H9 (cell line): Measurements from ENCODE around the gene MRPL46. TPM values are rescaled to one million over a fixed set of nuclear protein-coding genes. Genes with fewer than 3 reads are reported as not detected.

Experiments
- DNase-seq: peaks from one replicate; pipeline ENCODE4 v3.0.0-alpha.2; 2017
- H2AFZ ChIP-seq: one replicate; pipeline ENCODE4 v1.6.1; 2013; ENCODE audit warnings: mild to moderate bottlenecking, low read length, control low read depth, moderate library complexity
- H2AK5ac ChIP-seq: 2 replicates; pipeline ENCODE4 v1.6.1; 2013; ENCODE audit warnings: low read length, control low read depth, mixed read lengths; ENCODE audit not compliant: insufficient read length
- H2BK120ac ChIP-seq: one replicate; pipeline ENCODE4 v1.6.1; 2013; ENCODE audit warnings: low read depth, mild to moderate bottlenecking, low read length, control low read depth, inconsistent platforms; ENCODE audit not compliant: poor library complexity, severe bottlenecking
- H2BK12ac ChIP-seq: 2 replicates; pipeline ENCODE4 v1.6.1; 2013; ENCODE audit warnings: low read length, control low read depth, mixed read lengths, low read depth; ENCODE audit not compliant: insufficient read length
- H2BK15ac ChIP-seq: 2 replicates; pipeline ENCODE4 v1.6.1; 2013; ENCODE audit warnings: low read depth, low read length, control low read depth
- H2BK20ac ChIP-seq: one replicate; pipeline ENCODE4 v1.6.1; 2013; ENCODE audit warnings: low read depth, mild to moderate bottlenecking, low read length, control low read depth, inconsistent platforms; ENCODE audit not compliant: poor library complexity, severe bottlenecking
- H2BK5ac ChIP-seq: 2 replicates; pipeline ENCODE4 v1.6.1; 2013; ENCODE audit warnings: low read length, control low read depth, mixed read lengths; ENCODE audit not compliant: insufficient read length
- H3K14ac ChIP-seq: 2 replicates; pipeline ENCODE4 v1.6.1; 2013; ENCODE audit warnings: low read length, control low read depth; ENCODE audit not compliant: insufficient read depth
- H3K18ac ChIP-seq: 2 replicates; pipeline ENCODE4 v1.6.1; 2013; ENCODE audit warnings: low read depth, mild to moderate bottlenecking, mixed read lengths, low read length, control low read depth; ENCODE audit not compliant: insufficient read length
- H3K23ac ChIP-seq: 2 replicates; pipeline ENCODE4 v1.6.1; 2013; ENCODE audit warnings: low read length, control low read depth, mixed read lengths, low read depth; ENCODE audit not compliant: insufficient read length
- H3K23me2 ChIP-seq: 2 replicates; pipeline ENCODE4 v1.6.1; 2013; ENCODE audit warnings: low read depth, mild to moderate bottlenecking, mixed read lengths, low read length, control low read depth; ENCODE audit not compliant: insufficient read length, poor library complexity, severe bottlenecking
- H3K27ac ChIP-seq: 2 replicates; pipeline ENCODE4 v1.5.1; 2013; ENCODE audit warnings: low read length, control low read depth, mixed read lengths, low read depth; ENCODE audit not compliant: insufficient read length
- H3K27me3 ChIP-seq: 2 replicates; pipeline ENCODE4 v1.6.1; 2013; ENCODE audit warnings: low read length, control low read depth, inconsistent platforms; ENCODE audit not compliant: insufficient read depth
- H3K4ac ChIP-seq: 2 replicates; pipeline ENCODE4 v1.6.1; 2013; ENCODE audit warnings: low read depth, mild to moderate bottlenecking, control low read depth, inconsistent platforms, low read length, moderate library complexity
- H3K4me1 ChIP-seq: 2 replicates; pipeline ENCODE4 v1.6.1; 2013; ENCODE audit warnings: low read length, control low read depth, inconsistent platforms; ENCODE audit not compliant: insufficient read depth
- H3K4me2 ChIP-seq: 2 replicates; pipeline ENCODE4 v1.6.1; 2013; ENCODE audit warnings: low read length, control low read depth, mixed read lengths; ENCODE audit not compliant: insufficient read length, insufficient read depth
- H3K56ac ChIP-seq: 2 replicates; pipeline ENCODE4 v1.6.1; 2013; ENCODE audit warnings: low read depth, mild to moderate bottlenecking, mixed read lengths, low read length, control low read depth; ENCODE audit not compliant: insufficient read length
- H3K79me1 ChIP-seq: 2 replicates; pipeline ENCODE4 v1.6.1; 2013; ENCODE audit warnings: low read depth, mild to moderate bottlenecking, moderate library complexity, low read length, control low read depth, inconsistent platforms; ENCODE audit not compliant: insufficient read depth, poor library complexity, severe bottlenecking
- H3K79me2 ChIP-seq: 2 replicates; pipeline ENCODE4 v1.6.1; 2013; ENCODE audit warnings: low read length, control low read depth, inconsistent platforms; ENCODE audit not compliant: insufficient read depth
- H3K9ac ChIP-seq: 2 replicates; pipeline ENCODE4 v1.6.1; 2013; ENCODE audit warnings: low read length, control low read depth, mixed read lengths; ENCODE audit not compliant: insufficient read length; ENCODE audit errors: extremely low read depth
- H3K9me3 ChIP-seq: one replicate; pipeline ENCODE4 v1.6.1; 2013; ENCODE audit warnings: low read depth, low read length, inconsistent platforms; ENCODE audit not compliant: control insufficient read depth
- H3T11ph ChIP-seq: one replicate; pipeline ENCODE4 v1.6.1; 2013; ENCODE audit warnings: mild to moderate bottlenecking, low read length, control low read depth, inconsistent platforms
- H4K20me1 ChIP-seq: one replicate; pipeline ENCODE4 v1.6.1; 2013; ENCODE audit not compliant: control insufficient read depth, insufficient read length, insufficient read depth
- H4K5ac ChIP-seq: 2 replicates; pipeline ENCODE4 v1.6.1; 2013; ENCODE audit warnings: low read depth, mild to moderate bottlenecking, mixed read lengths, low read length, control low read depth; ENCODE audit not compliant: insufficient read length
- H4K8ac ChIP-seq: replicated peaks from 2 replicates; pipeline ENCODE4 v1.6.1; 2013; ENCODE audit warnings: low read length, control low read depth, mixed read lengths, low read depth; ENCODE audit not compliant: insufficient read length
- H4K91ac ChIP-seq: 2 replicates; pipeline ENCODE4 v1.6.1; 2013; ENCODE audit warnings: low read depth, mild to moderate bottlenecking, moderate library complexity, mixed read lengths, low read length, control low read depth; ENCODE audit not compliant: insufficient read length
- H3K27ac Mint-ChIP-seq, 3 experiments: 2 replicates in 2 of 3; 3 replicates in 1 of 3; pipeline ENCODE4 v1.8.0; 2020 to 2021; ENCODE audit warnings: mixed read lengths in 3 of 3, mild to moderate bottlenecking in 1 of 3, moderate library complexity in 1 of 3
- H3K27me3 Mint-ChIP-seq: 2 replicates; pipeline ENCODE4 v1.8.0; 2021; ENCODE audit warnings: low read depth, mild to moderate bottlenecking, moderate library complexity, mixed read lengths
- H3K36me3 Mint-ChIP-seq, 3 experiments: 2 replicates in 2 of 3; 3 replicates in 1 of 3; pipeline ENCODE4 v1.8.0; 2020 to 2021; ENCODE audit warnings: low read depth in 3 of 3, mixed read lengths in 3 of 3; ENCODE audit not compliant: insufficient read depth in 1 of 3
- H3K4me1 Mint-ChIP-seq, 2 experiments: 2 replicates each; pipeline ENCODE4 v1.8.0; 2020; ENCODE audit warnings: mixed read lengths in 2 of 2
- H3K4me3 Mint-ChIP-seq, 2 experiments: 2 replicates in 1 of 2; 3 replicates in 1 of 2; pipeline ENCODE4 v1.8.0; 2020 to 2021; ENCODE audit warnings: mild to moderate bottlenecking in 2 of 2, mixed read lengths in 2 of 2, moderate library complexity in 1 of 2
- H3K9me3 Mint-ChIP-seq, 2 experiments: 2 replicates in 1 of 2; 3 replicates in 1 of 2; pipeline ENCODE4 v1.8.0; 2020; ENCODE audit warnings: mild to moderate bottlenecking in 2 of 2, mixed read lengths in 2 of 2, moderate library complexity in 1 of 2
- CTCF ChIP-seq: fragments of 200-600 bp; sonication (generic); conservative IDR thresholded peaks from 3 replicates; pipeline ENCODE4 v1.8.0; 2021; ENCODE audit warnings: antibody characterized with exemption, mild to moderate bottlenecking
- WGBS: extraction: QIAGEN DNeasy Blood & Tissue Kit; methylation state at CpG from one replicate; pipeline ENCODE4 v1.1.7; 2013; ENCODE audit warnings: missing lambda C conversion rate, low lambda C conversion rate, mixed read lengths; ENCODE audit not compliant: insufficient read length; ENCODE audit errors: extremely low coverage; 5-methylcytosine and 5-hydroxymethylcytosine counted together
- total RNA-seq: library from RNA; stranded (reverse); gene quantifications from 2 replicates; pipeline ENCODE4 v1.2.1, GENCODE V29; 2021

MRPL46 gene
- total RNA-seq, 1 experiment from 2014 or later, result 29.3 TPM

GRCh38 chr15:88479169-88479568, 12.0 kb upstream of the MRPL46 start:
- H3K36me3 Mint-ChIP-seq, result peaks cover 8 to 34% (median 16%) of the 10 kb centered on the region in 3 experiments
- no peaks in the 10 kb centered on the region for H3K79me1 ChIP-seq
- H3K27me3 Mint-ChIP-seq, result peaks cover 24% of the 10 kb centered on the region
- H3K79me2 ChIP-seq, result no peaks in the 10 kb centered on the region
- H3K23me2 ChIP-seq, result no peaks in the 10 kb centered on the region
- H2AK5ac ChIP-seq, result no peak overlapping the region
- no peak overlapping the region for H2BK15ac ChIP-seq
- H3K4me1 Mint-ChIP-seq, result peaks cover 29 to 31% of the 10 kb centered on the region in 2 experiments
- no peak overlapping the region for H4K5ac ChIP-seq
- H3K56ac ChIP-seq, result no peak overlapping the region
- no peak overlapping the region for H4K91ac ChIP-seq
- H3K4me2 ChIP-seq, result no peak overlapping the region
- no peaks in the 10 kb centered on the region for H3K9me3 ChIP-seq
- H3K4ac ChIP-seq, result no peak overlapping the region
- H3K9me3 Mint-ChIP-seq, result no peaks in the 10 kb centered on the region
- DNase-seq, result no peak
- H2BK20ac ChIP-seq, result no peak overlapping the region
- H3K23ac ChIP-seq, result no peak overlapping the region
- no peak overlapping the region for H4K8ac ChIP-seq
- H3K27ac Mint-ChIP-seq, result no peak overlapping the region
- H2BK5ac ChIP-seq, result no peak overlapping the region
- H3K27ac ChIP-seq, result no peak overlapping the region
- H3K18ac ChIP-seq, result no peak overlapping the region
- peak; percentile 35 for TF ChIP-seq CTCF
- no peak overlapping the region for H3K4me3 Mint-ChIP-seq
- no peak overlapping the region for H2AFZ ChIP-seq
- WGBS, result no CpG with 5 or more reads among the region's 3 CpGs
- no peak overlapping the region for H3K14ac ChIP-seq
- H3K4me1 ChIP-seq, result no peaks in the 10 kb centered on the region
- no peak overlapping the region for H3K9ac ChIP-seq
- no peak overlapping the region for H3T11ph ChIP-seq
- no peak overlapping the region for H2BK12ac ChIP-seq
- H2BK120ac ChIP-seq, result no peak overlapping the region
- no peaks in the 10 kb centered on the region for H3K27me3 ChIP-seq
- H4K20me1 ChIP-seq, result no peaks in the 10 kb centered on the region
